RWPE1 (cell line): Measurements from ENCODE around the gene EDNRA.
"Not testable (repeated sequence)": the region's sequence is repeated elsewhere in the genome, so short reads cannot be mapped to it uniquely, and the experiment has no call there.

ENCODE experiments used
- CTCF ChIA-PET: fragments of 350-600 bp; sonication (Branson Sonifier 250); formaldehyde crosslinking; extraction: SDS; loops from one replicate; lab custom pipeline; 2021; lab: Yijun Ruan, JAX
- POLR2A ChIA-PET: fragments of 400-600 bp; formaldehyde crosslinking; extraction: SDS; loops from one replicate; lab custom pipeline; 2020; ENCODE audit warnings: antibody characterized with exemption; ENCODE audit not compliant: low non-redundant PET; lab: Yijun Ruan, JAX
- DNase-seq: peaks from one replicate; pipeline ENCODE4 v3.0.0; 2012; ENCODE audit warnings: low spot score
- H3K27ac ChIP-seq: fragments of 450-650 bp; 2 replicates; pipeline ENCODE4 v1.5.1; 2017
- TF ChIP-seq, protein P1 (sequence below): fragments of 450-650 bp; conservative IDR thresholded peaks from 2 replicates; pipeline ENCODE4 v1.5.1; 2017; ENCODE audit warnings: low read depth, mild to moderate bottlenecking

The EDNRA gene

GRCh38 chr4:147480891-147481576 is at the start of gene EDNRA:
Gene EDNRA (plus strand): TSS chr4:147481097. CDS start chr4:147485682, 4,585 bp downstream.
- POLR2A ChIA-PET, result no interaction called here
- peak; percentile 22 for DNase-seq
- CTCF ChIA-PET, result interaction anchor here (0.6 kb wide), 1 partner anchor 1551 kb away, joined by 3 read pairs; no protein-coding TSS in a partner anchor
- no peak within 1 kb of the TSS for H3K27ac ChIP-seq
- TF ChIP-seq, protein P1, sequence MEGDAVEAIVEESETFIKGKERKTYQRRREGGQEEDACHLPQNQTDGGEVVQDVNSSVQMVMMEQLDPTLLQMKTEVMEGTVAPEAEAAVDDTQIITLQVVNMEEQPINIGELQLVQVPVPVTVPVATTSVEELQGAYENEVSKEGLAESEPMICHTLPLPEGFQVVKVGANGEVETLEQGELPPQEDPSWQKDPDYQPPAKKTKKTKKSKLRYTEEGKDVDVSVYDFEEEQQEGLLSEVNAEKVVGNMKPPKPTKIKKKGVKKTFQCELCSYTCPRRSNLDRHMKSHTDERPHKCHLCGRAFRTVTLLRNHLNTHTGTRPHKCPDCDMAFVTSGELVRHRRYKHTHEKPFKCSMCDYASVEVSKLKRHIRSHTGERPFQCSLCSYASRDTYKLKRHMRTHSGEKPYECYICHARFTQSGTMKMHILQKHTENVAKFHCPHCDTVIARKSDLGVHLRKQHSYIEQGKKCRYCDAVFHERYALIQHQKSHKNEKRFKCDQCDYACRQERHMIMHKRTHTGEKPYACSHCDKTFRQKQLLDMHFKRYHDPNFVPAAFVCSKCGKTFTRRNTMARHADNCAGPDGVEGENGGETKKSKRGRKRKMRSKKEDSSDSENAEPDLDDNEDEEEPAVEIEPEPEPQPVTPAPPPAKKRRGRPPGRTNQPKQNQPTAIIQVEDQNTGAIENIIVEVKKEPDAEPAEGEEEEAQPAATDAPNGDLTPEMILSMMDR, result no peak

DNA sequence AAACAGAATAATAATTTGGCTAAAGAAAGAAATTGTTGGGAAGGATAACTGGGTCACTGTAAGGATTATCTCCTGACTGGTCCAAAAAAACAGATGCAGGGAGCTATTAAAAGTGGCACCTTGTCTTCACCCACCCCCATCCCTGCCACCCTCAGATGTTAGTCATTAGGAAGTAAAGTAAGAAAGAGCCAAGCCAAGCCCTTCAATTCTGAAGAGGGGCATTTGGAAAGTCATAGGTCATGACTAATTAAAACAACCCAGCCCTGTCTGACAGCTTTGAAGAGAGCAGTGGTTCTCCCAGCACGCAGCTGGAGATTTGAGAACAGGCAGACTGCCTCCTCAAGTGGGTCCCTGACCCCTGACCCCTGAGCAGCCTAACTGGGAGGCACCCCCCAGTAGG is 46.5 kb upstream of the EDNRA start:
- H3K27ac ChIP-seq, POLR2A ChIA-PET, CTCF ChIA-PET: not testable (repeated sequence)
- peak; percentile 4 for DNase-seq

DNA sequence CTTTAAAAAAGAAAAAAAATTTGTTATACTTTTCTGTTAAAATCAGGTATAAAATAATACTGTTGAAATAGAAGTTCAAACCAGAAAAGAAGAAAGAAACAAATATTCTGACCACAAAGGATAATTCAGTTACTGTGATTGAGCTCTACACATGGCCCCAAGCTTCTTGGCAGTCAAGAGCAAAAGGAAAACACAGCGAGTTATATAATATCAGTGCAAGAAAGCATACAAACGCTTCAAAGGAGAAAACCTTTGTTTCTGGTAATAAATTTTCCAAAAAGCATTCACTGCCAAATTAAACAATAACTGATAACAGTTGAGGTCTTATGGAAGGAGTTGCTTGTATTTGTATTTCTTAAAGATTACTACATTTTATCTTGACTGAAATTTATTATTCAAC is 40.5 kb upstream of the EDNRA start:
- no peak for DNase-seq
- CTCF ChIA-PET, result no interaction called here
- POLR2A ChIA-PET, result no interaction called here

GRCh38 chr4:147447786-147448185 is 33.1 kb upstream of the EDNRA start:
- TF ChIP-seq, protein P1, result no peak
- DNase-seq, result peak; percentile 9
- ChIA-PET POLR2A (no interaction called here), CTCF (interaction anchor here (1.1 kb wide), 1 partner anchor 287 kb away, joined by 5 read pairs; no protein-coding TSS in a partner anchor)
- H3K27ac ChIP-seq, result no peak overlapping the region

More for the DNA sequence above, 40.5 kb upstream of the EDNRA start:
- no peak overlapping the region for H3K27ac ChIP-seq
- TF ChIP-seq, protein P1, result no peak

DNA sequence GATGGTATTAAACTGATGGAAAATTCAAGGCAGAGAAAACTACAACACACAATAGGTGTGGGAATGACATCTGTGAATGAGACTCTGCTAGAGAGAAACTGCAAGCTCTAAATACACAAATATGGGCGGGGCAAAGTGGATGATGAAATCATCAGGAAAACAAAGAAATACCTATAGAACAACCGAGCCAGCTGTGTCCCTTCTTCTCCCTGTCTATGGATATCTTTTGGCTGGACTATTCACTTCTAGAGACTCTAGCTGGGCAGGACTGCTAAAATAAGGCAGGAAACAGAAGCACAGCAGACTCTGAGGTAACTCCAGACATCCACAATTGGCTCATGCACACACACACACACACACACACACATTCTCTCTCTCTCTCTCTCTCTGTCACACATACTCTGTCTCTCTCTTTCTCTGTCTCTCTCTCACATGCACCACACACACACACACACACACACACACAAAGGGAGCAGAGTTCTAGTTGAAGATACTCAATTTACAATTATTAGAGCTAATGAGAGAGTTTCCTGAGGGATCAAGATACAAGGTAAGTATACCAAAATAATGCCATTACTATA is 27.2 kb upstream of the EDNRA start:
- POLR2A ChIA-PET, result no interaction called here
- peak; percentile 7 for DNase-seq
- TF ChIP-seq, protein P1, result no peak
- CTCF ChIA-PET, result interaction anchor here (0.7 kb wide), 1 partner anchor 35 kb away, joined by 5 read pairs; no protein-coding TSS in a partner anchor
- no peak overlapping the region for H3K27ac ChIP-seq

GRCh38 chr4:147456706-147457105 is 24.2 kb upstream of the EDNRA start:
- H3K27ac ChIP-seq, result no peak overlapping the region
- POLR2A ChIA-PET, result no interaction called here
- TF ChIP-seq, protein P1, result no peak
- CTCF ChIA-PET, result no interaction called here
- no peak for DNase-seq

GRCh38 chr4:147461161-147461560 is 19.7 kb upstream of the EDNRA start:
- TF ChIP-seq, protein P1, result no peak
- DNase-seq, result peak; percentile 53
- no peak overlapping the region for H3K27ac ChIP-seq
- POLR2A ChIA-PET, result no interaction called here
- CTCF ChIA-PET, result no interaction called here
